SU-DHL-6 (cell line): ENCODE results near the gene FBXL15.

Experiments used
- H2AFZ ChIP-seq: fragments of 200-600 bp; sonication (generic); 2 replicates; pipeline ENCODE4 v1.6.1; 2014; ENCODE audit warnings: low read depth, mild to moderate bottlenecking, moderate library complexity, mixed read lengths, antibody characterized with exemption, low read length; ENCODE audit not compliant: severe bottlenecking
- H3F3A ChIP-seq: fragments of 200-600 bp; shearing (Covaris generic); 2 replicates; pipeline ENCODE4 v1.6.0; 2016; ENCODE audit warnings: antibody characterized with exemption, mild to moderate bottlenecking; ENCODE audit not compliant: insufficient read depth
- H3K27ac ChIP-seq: fragments of 200-600 bp; sonication (generic); 2 replicates; pipeline ENCODE4 v1.5.1; 2016; ENCODE audit warnings: low read depth, mild to moderate bottlenecking, low read length, moderate library complexity, mixed read lengths
- H3K27me3 ChIP-seq: fragments of 200-600 bp; sonication (generic), shearing (Covaris generic); 2 replicates; pipeline ENCODE4 v1.6.0; 2014; ENCODE audit warnings: mild to moderate bottlenecking, low read length
- H3K36me3 ChIP-seq: fragments of 200-600 bp; sonication (generic); 2 replicates; pipeline ENCODE4 v1.6.1; 2014; ENCODE audit warnings: mild to moderate bottlenecking, low read length, mixed read lengths
- H3K4me2 ChIP-seq: fragments of 300-600, 200-600 bp; shearing (Covaris generic), sonication (generic); 2 replicates; pipeline ENCODE4 v1.6.0; 2014; ENCODE audit warnings: low read length, low read depth, mild to moderate bottlenecking; ENCODE audit not compliant: poor library complexity, severe bottlenecking
- H3K4me3 ChIP-seq: fragments of 200-600 bp; sonication (generic); 2 replicates; pipeline ENCODE4 v1.5.1; 2014; ENCODE audit warnings: antibody characterized with exemption, low read length, mild to moderate bottlenecking, mixed read lengths; ENCODE audit not compliant: insufficient read depth, poor library complexity, severe bottlenecking
- H3K79me2 ChIP-seq: fragments of 200-600 bp; sonication (generic); 2 replicates; pipeline ENCODE4 v1.6.1; 2014; ENCODE audit warnings: mild to moderate bottlenecking, low read length, moderate library complexity; ENCODE audit not compliant: insufficient read depth
- H3K9ac ChIP-seq: fragments of 200-600 bp; sonication (generic); 2 replicates; pipeline ENCODE4 v1.7.0; 2014; ENCODE audit warnings: mild to moderate bottlenecking, low read length
- H3K9me2 ChIP-seq: fragments of 200-600 bp; sonication (generic); replicated peaks from 2 replicates; pipeline ENCODE4 v1.6.1; 2014; ENCODE audit warnings: low read length; ENCODE audit not compliant: insufficient read depth
- H3K9me3 ChIP-seq: fragments of 200-600 bp; sonication (generic); 2 replicates; pipeline ENCODE4 v1.6.1; 2014; ENCODE audit warnings: low read length, mixed read lengths; ENCODE audit not compliant: insufficient read depth
- H4K20me1 ChIP-seq: fragments of 200-600 bp; sonication (generic); 2 replicates; pipeline ENCODE4 v1.6.1; 2014; ENCODE audit warnings: low read depth, mild to moderate bottlenecking, antibody characterized with exemption, low read length, moderate library complexity, mixed read lengths
- CTCF ChIP-seq: fragments of 200-600 bp; sonication (generic); IDR thresholded peaks from one replicate; pipeline ENCODE4 v1.5.1; 2017; ENCODE audit warnings: antibody characterized with exemption, mild to moderate bottlenecking, low read length, moderate library complexity; ENCODE audit not compliant: insufficient read depth, poor library complexity, severe bottlenecking
- EZH2phosphoT487 ChIP-seq: fragments of 200-600 bp; sonication (generic), shearing (Covaris generic); conservative IDR thresholded peaks from 2 replicates; pipeline ENCODE4 v1.6.1; 2018; ENCODE audit warnings: mild to moderate bottlenecking, antibody characterized with exemption, low read length, moderate library complexity, mixed read lengths

FBXL15 gene

DNA sequence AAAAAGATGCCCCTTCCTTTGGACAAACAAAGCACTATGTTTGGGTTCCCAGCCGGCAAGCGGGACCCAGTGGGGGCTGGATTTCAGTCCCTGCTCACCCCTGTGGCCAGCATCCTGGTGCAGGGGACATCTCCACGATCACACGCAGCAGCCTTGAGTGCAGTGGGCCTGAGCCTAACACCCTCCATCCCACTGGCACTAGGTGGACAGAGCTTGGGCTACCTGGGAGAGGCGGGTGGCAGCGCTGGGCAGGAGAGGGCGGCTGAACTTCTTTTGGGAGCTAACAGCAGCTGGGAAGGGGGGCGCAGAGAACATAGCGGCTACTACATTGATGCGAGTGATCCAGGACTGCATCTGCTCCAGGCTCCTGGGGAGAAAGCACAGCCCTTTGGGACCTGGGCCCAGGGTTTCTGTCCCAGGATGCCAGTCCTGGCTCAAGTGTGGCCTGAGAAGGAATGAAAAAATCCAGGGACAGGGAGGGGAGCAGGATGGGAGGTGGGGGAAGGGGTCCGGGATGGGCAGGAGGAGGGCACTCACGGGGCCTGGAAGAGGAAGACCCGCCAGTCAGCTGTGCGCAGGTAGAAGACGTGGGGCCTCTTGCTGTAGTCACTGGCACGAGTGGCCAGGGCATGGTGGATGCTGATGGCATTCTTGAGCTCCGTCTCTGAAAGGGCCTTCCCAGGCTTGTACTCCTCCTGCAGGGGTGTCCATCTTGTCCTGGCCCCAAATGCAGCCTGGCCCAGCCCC is 16.1 kb upstream of the FBXL15 start:
- H4K20me1 ChIP-seq, result no peaks in the 10 kb centered on the region
- H3K4me2 ChIP-seq, result no peak overlapping the region
- no peaks in the 10 kb centered on the region for H3F3A ChIP-seq
- H3K9me2 ChIP-seq, result no peaks in the 10 kb centered on the region
- no peak overlapping the region for H3K27ac ChIP-seq
- H3K9ac ChIP-seq, result no peak overlapping the region
- no peaks in the 10 kb centered on the region for H3K79me2 ChIP-seq
- H2AFZ ChIP-seq, result no peak overlapping the region
- H3K9me3 ChIP-seq, result no peaks in the 10 kb centered on the region
- no peak for TF ChIP-seq CTCF
- TF ChIP-seq EZH2phosphoT487, result no peak
- H3K36me3 ChIP-seq, result no peaks in the 10 kb centered on the region
- no peaks in the 10 kb centered on the region for H3K27me3 ChIP-seq
- no peak overlapping the region for H3K4me3 ChIP-seq

- TF ChIP-seq CTCF, result no peak
- TF ChIP-seq EZH2phosphoT487, result no peak
- Histone ChIP-seq H3K79me2 (no peaks in the 10 kb centered on the region), H4K20me1 (no peaks in the 10 kb centered on the region), H3K4me2 (no peak overlapping the region), H3K27ac (no peak overlapping the region), H3K4me3 (no peak overlapping the region), H3K9ac (no peak overlapping the region), H3K27me3 (no peaks in the 10 kb centered on the region), H3F3A (no peaks in the 10 kb centered on the region), H3K9me3 (no peaks in the 10 kb centered on the region), H3K36me3 (no peaks in the 10 kb centered on the region), H2AFZ (no peak overlapping the region), H3K9me2 (no peaks in the 10 kb centered on the region)
Measured at GRCh38 chr10:102405108-102405571, 15.5 kb upstream of the FBXL15 start.

- Histone ChIP-seq H3K9ac (no peak overlapping the region), H3K4me2 (no peak overlapping the region)
- TF ChIP-seq EZH2phosphoT487, result no peak
- no peak for TF ChIP-seq CTCF
Measured at GRCh38 chr10:102405632-102406031, 15.0 kb upstream of the FBXL15 start.

More at GRCh38 chr10:102405632-102406031, 15.0 kb upstream of the FBXL15 start:
- no peak overlapping the region for H3K4me3 ChIP-seq
- no peaks in the 10 kb centered on the region for H3K79me2 ChIP-seq
- no peaks in the 10 kb centered on the region for H3K9me2 ChIP-seq
- H3F3A ChIP-seq, result no peaks in the 10 kb centered on the region
- H3K36me3 ChIP-seq, result no peaks in the 10 kb centered on the region
- no peaks in the 10 kb centered on the region for H3K9me3 ChIP-seq
- H3K27ac ChIP-seq, result no peak overlapping the region
- no peak overlapping the region for H2AFZ ChIP-seq
- no peaks in the 10 kb centered on the region for H4K20me1 ChIP-seq
- no peaks in the 10 kb centered on the region for H3K27me3 ChIP-seq
